PC-9 (cell line): Measurements from ENCODE around the gene POU3F3. TPM values are rescaled to one million over a fixed set of nuclear protein-coding genes. Genes with fewer than 3 reads are reported as not detected.

Experiments
- BruUV-seq: library from RNA; stranded (reverse); fragments of 400-500 nt; replicated peaks from 2 replicates; lab custom pipeline; 2021; lab: Mats Ljungman, UMichigan
- CTCF ChIA-PET: fragments of 300-600 bp; sonication (Branson Sonifier 250); formaldehyde crosslinking; loops from one replicate; lab custom pipeline; 2022; ENCODE audit warnings: antibody characterized with exemption; lab: Charles Lee
- POLR2A ChIA-PET: fragments of 300-600 bp; sonication (Branson Sonifier 250); formaldehyde crosslinking; loops from one replicate; lab custom pipeline; 2022; ENCODE audit warnings: antibody characterized with exemption; ENCODE audit not compliant: unreplicated experiment; lab: Charles Lee
- DNase-seq, 2 experiments: peaks; one replicate each; pipeline versions ENCODE4 v3.0.0 to v3.0.0-alpha.2; 2015 to 2022; ENCODE audit warnings: mixed read lengths in 1 of 2
- H2AFZ ChIP-seq: fragments of 200-600 bp; sonication (generic); 2 replicates; pipeline ENCODE4 v1.8.1; 2017; ENCODE audit warnings: antibody characterized with exemption
- H3F3A ChIP-seq: fragments of 200-600 bp; sonication (generic); 2 replicates; pipeline ENCODE4 v1.8.1; 2017; ENCODE audit warnings: antibody characterized with exemption, mild to moderate bottlenecking, low read depth; ENCODE audit not compliant: insufficient read depth
- H3K27ac ChIP-seq: fragments of 200-600 bp; sonication (generic); 2 replicates; pipeline ENCODE4 v1.6.1; 2016; ENCODE audit warnings: mixed run types
- H3K27me3 ChIP-seq: fragments of 200-600 bp; sonication (generic); 2 replicates; pipeline ENCODE4 v1.6.1; 2016; ENCODE audit warnings: low read depth, mixed run types; ENCODE audit not compliant: insufficient read depth
- H3K36me3 ChIP-seq: fragments of 200-600 bp; sonication (generic); 2 replicates; pipeline ENCODE4 v1.6.1; 2016; ENCODE audit warnings: low read depth, mixed run types
- H3K4me1 ChIP-seq: fragments of 200-600 bp; sonication (generic); replicated peaks from 2 replicates; pipeline ENCODE4 v1.6.1; 2016; ENCODE audit warnings: mixed run types; ENCODE audit not compliant: insufficient read depth
- H3K4me2 ChIP-seq: fragments of 200-600 bp; sonication (generic); 2 replicates; pipeline ENCODE4 v1.6.1; 2017; ENCODE audit warnings: mixed run types
- H3K4me3 ChIP-seq: fragments of 200-600 bp; sonication (generic); 2 replicates; pipeline ENCODE4 v1.6.1; 2016; ENCODE audit warnings: mixed run types
- H3K79me2 ChIP-seq: fragments of 200-600 bp; sonication (generic); 2 replicates; pipeline ENCODE4 v1.6.1; 2017; ENCODE audit warnings: low read depth, mixed run types
- H3K9me2 ChIP-seq: fragments of 200-600 bp; sonication (generic); 2 replicates; pipeline ENCODE4 v1.8.1; 2017; ENCODE audit warnings: mild to moderate bottlenecking; ENCODE audit not compliant: insufficient read depth
- H3K9me3 ChIP-seq: fragments of 200-600 bp; sonication (generic); 2 replicates; pipeline ENCODE4 v1.8.1; 2016; ENCODE audit warnings: low read depth; ENCODE audit not compliant: insufficient read depth
- H4K20me1 ChIP-seq: fragments of 200-600 bp; sonication (generic); 2 replicates; pipeline ENCODE4 v1.8.1; 2017; ENCODE audit not compliant: insufficient read depth
- CTCF ChIP-seq: fragments of 200-600 bp; sonication (generic); conservative IDR thresholded peaks from 2 replicates; pipeline ENCODE4 v1.6.1; 2017; ENCODE audit warnings: mixed run types, antibody characterized with exemption, mild to moderate bottlenecking, moderate library complexity
- EZH2 ChIP-seq: fragments of 200-600 bp; sonication (generic); IDR thresholded peaks from 2 replicates; pipeline ENCODE4 v1.8.0; 2017; ENCODE audit warnings: antibody characterized with exemption, low read depth
- intact Hi-C: fragments of 100-400 bp; cut with micrococcal nuclease; formaldehyde crosslinking; loops from one replicate; pipeline ENCODE4 v1.10.0; 2022; ENCODE audit not compliant: unreplicated experiment
- total RNA-seq: library from RNA; stranded (reverse); gene quantifications from 2 replicates; pipeline ENCODE4 v1.2.3, GENCODE V29; 2021

The POU3F3 gene
- total RNA-seq, 1 experiment from 2014 or later = not detected

GRCh38 chr2:104825124-104825865 is 28.6 kb upstream of the POU3F3 start:
- Histone ChIP-seq H3K79me2 (no peaks in the 10 kb centered on the region), H3F3A (no peaks in the 10 kb centered on the region), H3K36me3 (no peaks in the 10 kb centered on the region), H3K4me3 (no peak overlapping the region), H3K9me3 (no peaks in the 10 kb centered on the region), H3K4me1 (no peaks in the 10 kb centered on the region), H4K20me1 (no peaks in the 10 kb centered on the region), H3K27ac (no peak overlapping the region), H3K9me2 (no peaks in the 10 kb centered on the region), H3K4me2 (no peak overlapping the region), H2AFZ (no peak overlapping the region), H3K27me3 (no peaks in the 10 kb centered on the region; the same call in 1 of the 2 replicates)
- no peak for DNase-seq
- no TSS peak for BruUV-seq
- POLR2A ChIA-PET = no interaction called here
- CTCF ChIA-PET = no interaction called here
- TF ChIP-seq CTCF (no peak), EZH2 (no peak)
- intact Hi-C loops = no loop called here

GRCh38 chr2:104826016-104826415 is 27.9 kb upstream of the POU3F3 start:
- H3K27ac ChIP-seq = no peak overlapping the region
- H2AFZ ChIP-seq = no peak overlapping the region
- ChIA-PET POLR2A (no interaction called here), CTCF (no interaction called here)
- no peak overlapping the region for H3K4me3 ChIP-seq
- H3F3A ChIP-seq = no peaks in the 10 kb centered on the region
- H3K36me3 ChIP-seq = no peaks in the 10 kb centered on the region
- H3K27me3 ChIP-seq = no peaks in the 10 kb centered on the region; the same call in 1 of the 2 replicates
- no peaks in the 10 kb centered on the region for H4K20me1 ChIP-seq
- no TSS peak for BruUV-seq
- H3K79me2 ChIP-seq = no peaks in the 10 kb centered on the region
- no peaks in the 10 kb centered on the region for H3K9me3 ChIP-seq
- H3K4me1 ChIP-seq = no peaks in the 10 kb centered on the region
- DNase-seq = no peak
- H3K9me2 ChIP-seq = no peaks in the 10 kb centered on the region
- no peak overlapping the region for H3K4me2 ChIP-seq
- intact Hi-C loops = no loop called here
- TF ChIP-seq EZH2 = no peak
- TF ChIP-seq CTCF = no peak

- no peaks in the 10 kb centered on the region for H4K20me1 ChIP-seq
- H3K79me2 ChIP-seq = no peaks in the 10 kb centered on the region
- POLR2A ChIA-PET = no interaction called here
- CTCF ChIA-PET = no interaction called here
- no peak overlapping the region for H2AFZ ChIP-seq
- no peak overlapping the region for H3K27ac ChIP-seq
- H3K4me3 ChIP-seq = no peak overlapping the region
- H3F3A ChIP-seq = no peaks in the 10 kb centered on the region
- no peaks in the 10 kb centered on the region for H3K9me2 ChIP-seq
- H3K9me3 ChIP-seq = no peaks in the 10 kb centered on the region
- H3K4me1 ChIP-seq = no peaks in the 10 kb centered on the region
- intact Hi-C loops = no loop called here
- TF ChIP-seq CTCF (no peak), EZH2 (no peak)
- DNase-seq = no peak
- no peak overlapping the region for H3K4me2 ChIP-seq
- no peaks in the 10 kb centered on the region for H3K36me3 ChIP-seq
- peaks cover 8% of the 10 kb centered on the region for H3K27me3 ChIP-seq
- BruUV-seq = no TSS peak
Measured at GRCh38 chr2:104831742-104832141, 22.2 kb upstream of the POU3F3 start.
